ENCODE results near the gene CYREN. TPM values are rescaled to one million over a fixed set of nuclear protein-coding genes. Genes with fewer than 3 reads are reported as not detected.

The CYREN gene
- total and polyA plus RNA-seq, 2 donors (not counting 1 experiment from before 2014, with no cell fraction given) = 24.4 to 34.5 TPM

DNA sequence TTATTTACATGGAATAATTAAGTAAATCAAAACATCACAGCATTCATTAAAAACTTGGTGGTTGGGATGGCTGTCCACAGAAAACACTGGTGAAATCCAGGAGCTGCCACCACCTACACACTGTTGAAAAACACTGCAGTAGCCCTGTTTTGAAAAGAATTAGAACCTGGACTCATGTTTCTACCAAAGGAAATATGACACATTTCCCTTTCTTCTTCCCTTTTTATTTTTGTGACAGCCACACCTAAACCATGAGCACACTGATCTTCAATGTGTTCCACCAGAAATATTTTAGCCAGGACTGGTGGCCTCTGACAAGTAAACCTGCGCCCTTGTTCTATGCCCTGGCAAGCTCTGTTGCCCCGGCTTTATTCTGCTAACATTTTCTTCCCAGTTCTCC is 19.4 kb downstream of the CYREN start:
- no peaks in the 10 kb centered on the region for H3K79me2 ChIP-seq (ENCODE audit: control insufficient read depth, insufficient read depth, low read length)
- no peaks in the 10 kb centered on the region for H4K20me1 ChIP-seq (ENCODE audit: control insufficient read depth, extremely low read depth, insufficient read depth, low read length)
- no peak for TF ChIP-seq CTCF (conservative IDR thresholded peaks at IDR 0.05 in 1 of 2, IDR thresholded peaks at IDR 0.05 in 1 of 2; ENCODE audit: low read depth in 1 of 2, low read length in 2 of 2)
- TF ChIP-seq EZH2 (IDR thresholded peaks at IDR 0.05; ENCODE audit: low read length, missing control alignments) = no peak
- H3K4me2 ChIP-seq (ENCODE audit: extremely low read depth, insufficient read depth, low read length) = no peak overlapping the region
- H3K9ac ChIP-seq (ENCODE audit: insufficient read depth, low read length) = no peak overlapping the region
- H3K27ac ChIP-seq (ENCODE audit: insufficient read depth, low read length) = no peak overlapping the region
- no peaks in the 10 kb centered on the region for H3K4me1 ChIP-seq (ENCODE audit: control insufficient read depth, extremely low read depth, insufficient read depth, low read length)
- H3K36me3 ChIP-seq (ENCODE audit: control insufficient read depth, insufficient read depth, low read length) = no peaks in the 10 kb centered on the region
- H2AFZ ChIP-seq (ENCODE audit: low read length) = no peak overlapping the region
- no peaks in the 10 kb centered on the region for H3K9me3 ChIP-seq (ENCODE audit: control insufficient read depth, insufficient read depth, low read depth, low read length)
- no peak for DNase-seq (ENCODE audit: low read depth in 2 of 2)
- H3K4me3 ChIP-seq (replicated peaks in 1 of 4; ENCODE audit: control extremely low read depth in 1 of 4, insufficient read depth in 1 of 4, low read depth in 3 of 4, low read length in 4 of 4) = no peak overlapping the region
- no peaks in the 10 kb centered on the region for H3K27me3 ChIP-seq (ENCODE audit: control insufficient read depth, insufficient read depth, low read length)

GRCh38 chr7:135150072-135150782 is 20.3 kb downstream of the CYREN start:
- no peaks in the 10 kb centered on the region for H3K79me2 ChIP-seq (ENCODE audit: control insufficient read depth, insufficient read depth, low read length)
- H3K4me1 ChIP-seq (ENCODE audit: control insufficient read depth, extremely low read depth, insufficient read depth, low read length) = no peaks in the 10 kb centered on the region
- H3K4me3 ChIP-seq (replicated peaks in 1 of 4; ENCODE audit: control extremely low read depth in 1 of 4, insufficient read depth in 1 of 4, low read depth in 3 of 4, low read length in 4 of 4) = peak overlapping the region in 1 of 4 experiments; percentile 64
- no peak for DNase-seq (ENCODE audit: low read depth in 2 of 2)
- no peaks in the 10 kb centered on the region for H3K9me3 ChIP-seq (ENCODE audit: control insufficient read depth, insufficient read depth, low read depth, low read length)
- H3K36me3 ChIP-seq (ENCODE audit: control insufficient read depth, insufficient read depth, low read length) = no peaks in the 10 kb centered on the region
- no peak overlapping the region for H2AFZ ChIP-seq (ENCODE audit: low read length)
- peak overlapping the region; percentile 17 for H3K4me2 ChIP-seq (ENCODE audit: extremely low read depth, insufficient read depth, low read length)
- no peaks in the 10 kb centered on the region for H4K20me1 ChIP-seq (ENCODE audit: control insufficient read depth, extremely low read depth, insufficient read depth, low read length)
- TF ChIP-seq CTCF (conservative IDR thresholded peaks at IDR 0.05 in 1 of 2, IDR thresholded peaks at IDR 0.05 in 1 of 2; ENCODE audit: low read depth in 1 of 2, low read length in 2 of 2) (no peak), EZH2 (IDR thresholded peaks at IDR 0.05; ENCODE audit: low read length, missing control alignments) (no peak)
- H3K9ac ChIP-seq (ENCODE audit: insufficient read depth, low read length) = no peak overlapping the region
- H3K27ac ChIP-seq (ENCODE audit: insufficient read depth, low read length) = no peak overlapping the region
- H3K27me3 ChIP-seq (ENCODE audit: control insufficient read depth, insufficient read depth, low read length) = no peaks in the 10 kb centered on the region

GRCh38 chr7:135147899-135148721 is 22.4 kb downstream of the CYREN start, which contains the start of gene TMEM140:
TMEM140 (plus strand) TSS chr7:135148072; CDS start chr7:135164442, 16,370 bp downstream.
- Histone ChIP-seq H3K27ac (ENCODE audit: insufficient read depth, low read length) (peak within 1 kb of the TSS; percentile 90), H3K9ac (ENCODE audit: insufficient read depth, low read length) (peak within 1 kb of the TSS; percentile 64)
- DNase-seq (ENCODE audit: low read depth in 2 of 2) = peak in 1 of 2 donors; percentile 86

More at GRCh38 chr7:135147899-135148721, 22.4 kb downstream of the CYREN start, which contains the start of gene TMEM140:
- Histone ChIP-seq H3K36me3 (ENCODE audit: control insufficient read depth, insufficient read depth, low read length) (no peaks in the 10 kb centered on the region), H3K4me2 (ENCODE audit: extremely low read depth, insufficient read depth, low read length) (peak within 1 kb of the TSS; percentile 92), H3K4me1 (ENCODE audit: control insufficient read depth, extremely low read depth, insufficient read depth, low read length) (no peaks in the 10 kb centered on the region), H3K9me3 (ENCODE audit: control insufficient read depth, insufficient read depth, low read depth, low read length) (no peaks in the 10 kb centered on the region), H3K79me2 (ENCODE audit: control insufficient read depth, insufficient read depth, low read length) (no peaks in the 10 kb centered on the region), H3K27me3 (ENCODE audit: control insufficient read depth, insufficient read depth, low read length) (no peaks in the 10 kb centered on the region), H4K20me1 (ENCODE audit: control insufficient read depth, extremely low read depth, insufficient read depth, low read length) (no peaks in the 10 kb centered on the region), H3K4me3 (replicated peaks in 1 of 4; ENCODE audit: control extremely low read depth in 1 of 4, insufficient read depth in 1 of 4, low read depth in 3 of 4, low read length in 4 of 4) (peak within 1 kb of the TSS; percentile 14 to 64 (median 44)), H2AFZ (ENCODE audit: low read length) (peak within 1 kb of the TSS; percentile 58)
- TF ChIP-seq EZH2 (IDR thresholded peaks at IDR 0.05; ENCODE audit: low read length, missing control alignments) (no peak), CTCF (conservative IDR thresholded peaks at IDR 0.05 in 1 of 2, IDR thresholded peaks at IDR 0.05 in 1 of 2; ENCODE audit: low read depth in 1 of 2, low read length in 2 of 2) (peak; percentile 5 to 10)
